Measurements from ENCODE around the gene PPP1CA. TPM values are rescaled to one million over a fixed set of nuclear protein-coding genes. Genes with fewer than 3 reads are reported as not detected.

The PPP1CA gene
- total RNA-seq, 3 donors from 2014 or later, result 130 to 239 (median 209) TPM

DNA sequence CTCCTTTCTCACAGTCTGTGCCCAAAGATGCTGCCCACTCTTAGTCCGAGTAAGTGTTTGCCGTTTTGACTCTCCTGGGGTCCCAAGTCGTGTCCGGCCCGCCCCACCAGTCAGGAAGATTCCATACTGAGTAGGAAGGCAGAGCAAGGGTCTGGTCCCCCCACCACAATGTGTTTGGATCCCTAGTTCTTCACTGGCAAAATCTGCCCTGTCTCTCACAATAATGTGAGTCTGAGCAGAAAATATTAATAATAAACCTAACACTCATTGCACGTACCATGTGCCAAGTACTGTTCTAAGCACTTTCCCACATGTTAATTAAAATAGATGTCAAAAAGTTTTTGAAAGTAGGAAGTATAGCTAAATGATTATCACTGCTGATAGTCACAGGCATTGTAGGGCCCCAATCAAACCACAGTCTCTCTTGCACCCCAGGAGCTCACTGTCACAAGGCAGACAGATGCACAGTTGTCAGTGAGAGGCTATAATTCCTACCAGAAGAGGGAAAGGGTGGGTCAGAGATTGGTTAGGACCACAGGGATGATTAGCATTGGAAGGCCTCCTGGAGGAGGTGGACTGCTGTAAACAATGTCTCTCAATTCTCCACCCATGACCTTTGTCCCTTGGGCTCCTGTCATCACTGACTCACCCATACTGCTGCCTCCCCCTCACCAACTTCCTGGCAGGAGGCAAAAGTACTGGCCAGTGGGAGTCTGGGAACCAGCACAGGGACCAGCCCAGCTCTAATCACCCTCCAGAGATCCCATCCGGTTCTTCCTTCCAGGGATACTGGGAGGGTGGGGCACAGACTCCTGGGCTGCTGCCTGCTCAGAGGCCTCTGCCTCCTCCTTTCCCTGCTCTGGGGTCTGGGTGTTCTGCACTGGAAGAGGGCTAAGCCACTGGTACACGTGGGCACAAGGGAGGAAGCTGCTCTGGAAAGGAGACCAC lies 47.3 kb downstream of the PPP1CA start:
- no peaks in the 10 kb centered on the region for H3K36me3 ChIP-seq (ENCODE audit: low read depth)
- intact Hi-C loops (cut with DNase I, micrococcal nuclease), result no loop called here
- peak; percentile 85 to 90 (median 88) for DNase-seq
- H3K4me3 ChIP-seq, result no peak overlapping the region
- TF ChIP-seq, protein P1, sequence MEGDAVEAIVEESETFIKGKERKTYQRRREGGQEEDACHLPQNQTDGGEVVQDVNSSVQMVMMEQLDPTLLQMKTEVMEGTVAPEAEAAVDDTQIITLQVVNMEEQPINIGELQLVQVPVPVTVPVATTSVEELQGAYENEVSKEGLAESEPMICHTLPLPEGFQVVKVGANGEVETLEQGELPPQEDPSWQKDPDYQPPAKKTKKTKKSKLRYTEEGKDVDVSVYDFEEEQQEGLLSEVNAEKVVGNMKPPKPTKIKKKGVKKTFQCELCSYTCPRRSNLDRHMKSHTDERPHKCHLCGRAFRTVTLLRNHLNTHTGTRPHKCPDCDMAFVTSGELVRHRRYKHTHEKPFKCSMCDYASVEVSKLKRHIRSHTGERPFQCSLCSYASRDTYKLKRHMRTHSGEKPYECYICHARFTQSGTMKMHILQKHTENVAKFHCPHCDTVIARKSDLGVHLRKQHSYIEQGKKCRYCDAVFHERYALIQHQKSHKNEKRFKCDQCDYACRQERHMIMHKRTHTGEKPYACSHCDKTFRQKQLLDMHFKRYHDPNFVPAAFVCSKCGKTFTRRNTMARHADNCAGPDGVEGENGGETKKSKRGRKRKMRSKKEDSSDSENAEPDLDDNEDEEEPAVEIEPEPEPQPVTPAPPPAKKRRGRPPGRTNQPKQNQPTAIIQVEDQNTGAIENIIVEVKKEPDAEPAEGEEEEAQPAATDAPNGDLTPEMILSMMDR (IDR thresholded peaks at IDR 0.05), result no peak
- H3K4me1 ChIP-seq (ENCODE audit: low read depth), result peaks cover 57% of the 10 kb centered on the region
- no peaks in the 10 kb centered on the region for H3K9me3 ChIP-seq
- peak; percentile 62 for ATAC-seq

DNA sequence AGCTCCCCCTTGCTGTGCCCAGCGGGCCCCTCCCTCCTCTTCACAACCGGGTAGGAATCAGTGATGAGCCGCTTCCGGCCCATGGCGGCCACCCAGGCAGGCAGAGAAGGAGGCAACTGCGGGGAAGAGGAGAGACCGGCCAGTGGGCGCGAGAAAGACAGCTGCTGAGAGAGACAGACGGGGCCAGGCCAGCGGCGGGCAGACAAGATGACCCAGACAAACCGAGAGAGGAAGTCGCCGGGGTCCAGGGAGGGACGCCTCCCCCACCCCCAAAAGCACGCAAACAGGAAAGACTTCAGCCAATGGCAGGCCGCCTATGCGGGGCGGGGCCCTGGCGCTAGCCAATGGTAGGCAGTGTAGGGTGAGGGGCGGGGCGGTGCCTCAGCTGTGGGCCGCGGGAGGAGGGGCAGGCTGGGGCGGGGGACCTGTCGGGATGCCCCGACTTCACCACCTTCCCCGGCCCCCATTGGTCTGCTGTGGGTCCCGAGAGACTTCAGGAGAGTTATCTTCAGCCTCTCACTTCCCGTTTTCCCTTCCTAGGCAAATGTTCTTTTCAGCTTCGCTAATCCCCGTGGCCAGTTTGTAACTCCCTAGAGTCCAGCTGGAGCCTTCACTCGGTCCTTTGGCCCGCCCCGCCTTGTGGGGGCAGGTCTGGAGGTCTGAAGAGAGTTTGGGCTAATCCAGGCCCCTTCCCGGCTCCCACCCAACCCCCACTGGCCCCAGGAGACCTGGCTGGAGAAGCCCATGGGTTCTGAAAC lies 48.2 kb downstream of the PPP1CA start, which contains the start of gene POLD4:
POLD4 (minus strand) TSS at position 230 of the 758 bp plus-strand sequence; CDS start at position 83, 147 bp downstream.
- Histone ChIP-seq H3K4me3 (peak within 1 kb of the TSS; percentile 67), H3K9me3 (no peaks in the 10 kb centered on the region), H3K36me3 (ENCODE audit: low read depth) (no peaks in the 10 kb centered on the region), H3K4me1 (ENCODE audit: low read depth) (peaks cover 57% of the 10 kb centered on the region)
- intact Hi-C loops (cut with DNase I, micrococcal nuclease), result no loop called here
- peak; percentile 99 to 100 (median 99) for DNase-seq
- TF ChIP-seq, protein P1 (IDR thresholded peaks at IDR 0.05), result no peak
- peak; percentile 76 for ATAC-seq

GRCh38 chr11:67352546-67353316 lies 48.9 kb downstream of the PPP1CA start:
- intact Hi-C loops (cut with DNase I, micrococcal nuclease), result no loop called here
- Histone ChIP-seq H3K4me3 (peak overlapping the region; percentile 67), H3K9me3 (no peaks in the 10 kb centered on the region), H3K36me3 (ENCODE audit: low read depth) (no peaks in the 10 kb centered on the region), H3K4me1 (ENCODE audit: low read depth) (peaks cover 57% of the 10 kb centered on the region)
- ATAC-seq (peak; percentile 32), DNase-seq (peak in 2 of 3 donors; percentile 67 to 88)
- TF ChIP-seq, protein P1 (IDR thresholded peaks at IDR 0.05), result no peak

DNA sequence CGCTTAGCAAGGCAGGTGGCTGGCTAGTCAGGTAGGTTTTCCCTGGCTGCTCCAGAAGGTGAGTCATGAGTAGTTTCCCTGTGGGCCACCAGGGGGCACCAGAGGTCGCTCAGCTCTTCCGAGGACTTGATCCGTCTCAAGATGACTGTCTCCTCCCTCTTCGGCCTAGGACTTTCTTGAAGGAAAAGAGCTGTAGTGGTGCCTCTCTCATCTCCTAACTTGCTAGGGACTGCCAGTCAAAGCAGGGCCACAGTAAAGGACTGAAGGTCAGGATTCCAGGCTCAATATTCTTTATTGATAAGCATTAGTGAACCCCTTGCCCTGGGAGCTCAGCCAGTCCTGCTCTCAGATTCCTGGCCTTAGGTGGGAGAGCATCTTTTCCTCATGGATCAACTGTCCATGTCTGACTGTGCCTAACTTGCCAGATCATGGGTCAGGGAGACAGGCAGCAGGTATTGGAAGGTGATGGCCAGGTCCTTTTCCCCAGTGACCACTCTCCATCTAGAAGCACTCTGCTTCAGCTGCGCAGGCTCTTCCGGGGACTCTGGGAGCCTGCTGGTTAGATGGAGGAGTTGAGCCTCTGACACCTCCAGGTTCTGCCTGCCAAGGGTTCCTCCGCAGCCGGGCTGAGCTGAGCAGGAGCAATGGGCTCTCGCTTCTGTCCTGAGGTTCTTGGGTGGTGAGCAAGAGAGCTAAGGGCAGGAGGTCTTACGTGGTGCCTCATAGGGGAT lies 50.2 kb downstream of the PPP1CA start:
- intact Hi-C loops (cut with DNase I, micrococcal nuclease), result no loop called here
- no peak overlapping the region for H3K4me3 ChIP-seq

More for the DNA sequence above, 50.2 kb downstream of the PPP1CA start:
- H3K36me3 ChIP-seq (ENCODE audit: low read depth), result no peaks in the 10 kb centered on the region
- TF ChIP-seq, protein P1 (IDR thresholded peaks at IDR 0.05), result peak; percentile 88
- ATAC-seq, result peak; percentile 36
- H3K4me1 ChIP-seq (ENCODE audit: low read depth), result peaks cover 60% of the 10 kb centered on the region
- DNase-seq, result peak; percentile 73 to 79 (median 79)
- no peaks in the 10 kb centered on the region for H3K9me3 ChIP-seq
